ENCODE results near the gene RELCH.

DNA sequence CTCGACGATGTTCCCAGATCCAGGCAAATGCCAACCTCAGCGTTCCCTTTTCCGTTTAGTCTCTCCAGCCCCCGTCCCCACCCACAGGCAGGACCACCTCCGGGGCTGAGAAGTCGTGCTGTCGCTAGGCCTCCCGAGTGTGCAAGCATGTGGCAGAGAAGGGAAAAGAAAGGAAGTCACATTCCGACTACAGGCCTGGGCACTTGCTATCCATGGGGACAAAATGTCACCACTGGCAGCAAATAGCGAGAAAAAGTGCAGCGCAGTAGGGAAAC lies 619 bp upstream of the RELCH start:
- TF ChIP-seq, protein P1, sequence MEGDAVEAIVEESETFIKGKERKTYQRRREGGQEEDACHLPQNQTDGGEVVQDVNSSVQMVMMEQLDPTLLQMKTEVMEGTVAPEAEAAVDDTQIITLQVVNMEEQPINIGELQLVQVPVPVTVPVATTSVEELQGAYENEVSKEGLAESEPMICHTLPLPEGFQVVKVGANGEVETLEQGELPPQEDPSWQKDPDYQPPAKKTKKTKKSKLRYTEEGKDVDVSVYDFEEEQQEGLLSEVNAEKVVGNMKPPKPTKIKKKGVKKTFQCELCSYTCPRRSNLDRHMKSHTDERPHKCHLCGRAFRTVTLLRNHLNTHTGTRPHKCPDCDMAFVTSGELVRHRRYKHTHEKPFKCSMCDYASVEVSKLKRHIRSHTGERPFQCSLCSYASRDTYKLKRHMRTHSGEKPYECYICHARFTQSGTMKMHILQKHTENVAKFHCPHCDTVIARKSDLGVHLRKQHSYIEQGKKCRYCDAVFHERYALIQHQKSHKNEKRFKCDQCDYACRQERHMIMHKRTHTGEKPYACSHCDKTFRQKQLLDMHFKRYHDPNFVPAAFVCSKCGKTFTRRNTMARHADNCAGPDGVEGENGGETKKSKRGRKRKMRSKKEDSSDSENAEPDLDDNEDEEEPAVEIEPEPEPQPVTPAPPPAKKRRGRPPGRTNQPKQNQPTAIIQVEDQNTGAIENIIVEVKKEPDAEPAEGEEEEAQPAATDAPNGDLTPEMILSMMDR (IDR thresholded peaks at IDR 0.05) = no peak
- TF ChIP-seq ZFX (IDR thresholded peaks at IDR 0.05; ENCODE audit: borderline replicate concordance) = no peak

Measured in 22Rv1 (cell line).